B cell (primary cell): ENCODE data around the gene CLCF1.

Experiments used
- EZH2 ChIP-seq: IDR thresholded peaks from 2 replicates; pipeline ENCODE4 v1.6.1; 2012; ENCODE audit warnings: borderline replicate concordance, low read depth, mild to moderate bottlenecking, moderate library complexity, low read length; ENCODE audit not compliant: insufficient read depth, poor library complexity, severe bottlenecking
- TF ChIP-seq, protein P1 (sequence below): fragments of 200-600 bp; IDR thresholded peaks from one replicate; pipeline ENCODE4 v1.8.0; 2022; ENCODE audit warnings: antibody characterized with exemption, mild to moderate bottlenecking

DNA sequence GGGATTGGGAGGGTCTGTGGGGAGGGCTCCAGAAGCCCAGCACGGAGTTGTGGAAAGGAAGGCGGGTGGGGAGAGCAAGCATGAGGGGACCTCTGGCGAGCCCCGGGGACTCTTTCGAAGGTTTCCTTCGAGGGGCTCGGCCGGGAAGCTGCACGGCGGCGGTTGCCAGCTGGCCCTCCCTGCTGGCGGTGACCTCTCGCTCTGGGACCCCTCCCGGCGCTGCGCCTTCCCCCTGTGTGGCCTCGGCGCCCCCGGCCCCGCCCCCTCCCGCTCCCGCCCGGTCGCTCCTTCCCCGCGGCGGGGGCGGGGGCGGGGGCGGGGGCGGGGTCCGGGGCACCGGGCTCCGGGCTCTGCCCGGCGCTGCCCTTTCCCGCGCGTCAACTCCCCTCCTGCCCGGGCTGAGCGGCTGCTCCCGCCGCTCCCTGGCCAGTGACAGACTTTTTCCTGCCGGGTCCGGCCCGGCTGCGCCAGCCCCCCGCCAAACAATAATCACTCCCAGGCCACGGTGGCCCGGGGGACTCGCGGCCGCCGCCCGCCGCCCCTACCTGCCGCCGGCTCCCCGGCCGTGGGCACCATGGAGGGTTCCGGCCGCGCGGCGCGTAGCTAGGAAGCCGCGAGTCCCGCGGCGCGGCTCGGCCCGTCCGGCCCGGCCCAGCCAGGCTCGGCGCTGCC, 941 bp downstream of the CLCF1 start:
- TF ChIP-seq, protein P1, sequence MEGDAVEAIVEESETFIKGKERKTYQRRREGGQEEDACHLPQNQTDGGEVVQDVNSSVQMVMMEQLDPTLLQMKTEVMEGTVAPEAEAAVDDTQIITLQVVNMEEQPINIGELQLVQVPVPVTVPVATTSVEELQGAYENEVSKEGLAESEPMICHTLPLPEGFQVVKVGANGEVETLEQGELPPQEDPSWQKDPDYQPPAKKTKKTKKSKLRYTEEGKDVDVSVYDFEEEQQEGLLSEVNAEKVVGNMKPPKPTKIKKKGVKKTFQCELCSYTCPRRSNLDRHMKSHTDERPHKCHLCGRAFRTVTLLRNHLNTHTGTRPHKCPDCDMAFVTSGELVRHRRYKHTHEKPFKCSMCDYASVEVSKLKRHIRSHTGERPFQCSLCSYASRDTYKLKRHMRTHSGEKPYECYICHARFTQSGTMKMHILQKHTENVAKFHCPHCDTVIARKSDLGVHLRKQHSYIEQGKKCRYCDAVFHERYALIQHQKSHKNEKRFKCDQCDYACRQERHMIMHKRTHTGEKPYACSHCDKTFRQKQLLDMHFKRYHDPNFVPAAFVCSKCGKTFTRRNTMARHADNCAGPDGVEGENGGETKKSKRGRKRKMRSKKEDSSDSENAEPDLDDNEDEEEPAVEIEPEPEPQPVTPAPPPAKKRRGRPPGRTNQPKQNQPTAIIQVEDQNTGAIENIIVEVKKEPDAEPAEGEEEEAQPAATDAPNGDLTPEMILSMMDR = no peak
- TF ChIP-seq EZH2 = no peak
